HG03457 (cell line): ENCODE measurements around the gene VPREB3.

Experiments
- ATAC-seq: cut with Tn5 transposase; IDR thresholded peaks from one replicate; pipeline ENCODE4 v1.9.1; 2021; ENCODE audit warnings: moderate number of reproducible peaks; ENCODE audit not compliant: unreplicated experiment

Gene VPREB3

DNA sequence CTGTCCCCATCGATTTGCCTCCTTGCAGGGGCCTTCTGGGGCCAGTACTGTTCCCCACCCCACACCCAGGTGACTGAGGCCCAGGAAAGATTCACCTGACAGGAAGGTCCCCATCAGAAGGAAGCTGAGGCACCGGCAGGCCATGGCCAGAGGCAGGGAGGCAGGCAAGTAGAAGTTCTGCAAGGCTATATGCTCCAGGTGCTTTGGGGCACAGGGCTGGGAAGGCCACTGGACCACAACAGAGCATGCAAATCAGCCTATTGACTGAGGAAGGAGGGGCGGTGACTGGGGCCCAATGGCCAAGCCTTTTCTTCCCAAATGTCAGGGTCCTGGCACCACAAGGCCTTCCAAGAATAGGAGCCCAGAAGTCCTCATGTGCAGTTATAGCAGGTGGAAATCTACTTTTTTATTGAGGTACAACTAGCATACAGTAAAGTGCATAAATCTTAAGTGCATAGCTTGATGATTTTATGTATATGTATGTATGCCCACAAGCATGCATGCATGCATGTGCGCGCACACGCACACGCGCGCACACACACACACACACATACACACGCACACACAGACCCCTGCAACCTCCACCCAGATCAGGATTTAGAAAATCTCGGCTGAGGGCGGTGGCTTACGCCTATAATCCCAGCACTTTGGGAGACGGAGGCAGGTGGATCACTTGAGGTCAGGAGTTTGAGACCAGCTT is at the start of gene VPREB3:
TSS of gene VPREB3 (minus strand) at position 206 of the 700 bp plus-strand sequence. CDS start at position 144, 62 bp downstream.
- no peak for ATAC-seq

GRCh38 chr22:23803001-23803819 is 49.0 kb upstream of the VPREB3 start:
- no peak for ATAC-seq

- no peak for ATAC-seq
These were observed 47.7 kb upstream of the VPREB3 start for GRCh38 chr22:23801886-23802377.

- ATAC-seq: no peak
These were observed 47.1 kb upstream of the VPREB3 start for GRCh38 chr22:23801238-23801821.

DNA sequence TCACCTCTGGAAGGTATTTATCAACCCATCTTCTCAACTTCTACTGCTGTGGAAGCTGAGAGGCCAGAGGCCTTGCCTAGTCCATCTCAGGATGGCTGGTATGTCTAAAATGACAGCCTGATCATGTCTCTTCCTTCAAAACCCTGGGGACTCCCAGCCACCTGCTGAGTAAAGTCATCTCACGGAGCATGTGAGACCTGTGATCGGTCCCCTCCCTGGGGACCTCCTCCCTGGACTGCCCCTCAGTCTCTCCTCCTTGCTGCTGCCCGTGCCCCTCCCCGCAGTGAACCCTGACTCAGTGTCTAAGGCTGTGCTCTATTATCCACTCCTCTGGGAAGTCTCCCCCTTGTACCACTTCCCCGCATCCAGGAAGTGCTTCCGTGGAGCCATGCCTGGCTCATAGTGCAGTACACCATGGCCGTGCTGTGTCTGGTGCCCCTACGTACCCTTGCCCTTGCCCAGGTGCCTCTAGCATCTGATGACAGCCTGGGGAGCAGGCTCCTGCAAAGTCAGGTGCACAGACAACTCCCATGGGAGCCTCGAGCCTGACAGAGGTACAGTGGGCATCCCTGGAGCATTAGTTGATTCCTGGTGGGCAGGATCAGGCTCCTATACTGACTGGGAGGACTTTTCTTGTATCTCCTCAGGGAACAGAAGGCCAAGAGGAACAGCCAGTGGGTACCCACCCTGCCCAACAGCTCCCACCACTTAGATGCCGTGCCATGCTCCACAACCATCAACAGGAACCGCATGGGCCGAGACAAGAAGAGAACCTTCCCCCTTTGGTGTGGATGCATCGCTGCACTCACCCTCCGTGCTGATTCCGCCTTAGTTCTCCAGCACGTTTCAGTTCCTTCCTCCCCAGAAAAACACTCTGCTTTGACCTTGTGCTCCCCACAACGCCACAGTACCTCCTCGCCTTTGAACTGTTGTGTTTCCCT is 46.3 kb upstream of the VPREB3 start:
- no peak for ATAC-seq

DNA sequence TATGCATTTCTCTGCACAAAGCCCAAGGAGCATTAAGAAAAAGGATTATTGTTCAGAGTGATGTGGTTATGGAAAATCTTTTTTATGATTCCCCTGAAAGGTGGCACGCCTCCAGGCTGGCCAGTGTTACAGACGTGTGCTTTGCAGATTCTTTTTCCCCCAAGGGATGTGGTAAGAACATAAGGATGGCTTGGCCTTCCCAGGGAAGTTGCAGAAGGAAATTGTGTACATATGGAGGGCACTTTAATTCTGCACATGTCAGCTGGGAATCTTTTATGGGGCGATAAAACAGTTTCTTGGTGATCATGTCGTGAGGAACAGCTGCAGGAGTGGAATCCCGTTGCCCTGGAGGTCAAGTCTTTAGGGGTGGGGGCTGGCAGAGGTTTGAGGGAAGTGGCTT is 42.2 kb upstream of the VPREB3 start:
- no peak for ATAC-seq

DNA sequence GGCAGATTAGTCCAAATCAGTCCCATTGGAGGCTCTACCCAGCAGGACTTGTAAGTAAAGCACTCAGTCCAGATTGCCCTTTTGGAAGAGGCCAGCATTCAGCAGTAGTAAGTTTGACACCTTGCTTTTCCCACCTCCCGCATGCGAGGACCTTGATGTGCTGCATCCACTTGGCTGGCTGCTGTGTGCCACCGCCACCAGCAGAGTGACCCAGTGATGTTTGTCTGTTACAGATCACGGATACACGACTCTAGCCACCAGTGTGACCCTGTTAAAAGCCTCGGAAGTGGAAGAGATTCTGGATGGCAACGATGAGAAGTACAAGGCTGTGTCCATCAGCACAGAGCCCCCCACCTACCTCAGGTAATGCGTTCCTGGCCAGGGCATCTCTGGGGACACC is 39.1 kb upstream of the VPREB3 start:
- ATAC-seq: no peak

GRCh38 chr22:23791738-23792645 is 37.8 kb upstream of the VPREB3 start:
- no peak for ATAC-seq

GRCh38 chr22:23790819-23791737 is 36.9 kb upstream of the VPREB3 start:
- ATAC-seq: no peak

- ATAC-seq: no peak
These were observed 35.4 kb upstream of the VPREB3 start for GRCh38 chr22:23789638-23790037.

- no peak for ATAC-seq
These were observed 34.9 kb upstream of the VPREB3 start for GRCh38 chr22:23789121-23789520.

DNA sequence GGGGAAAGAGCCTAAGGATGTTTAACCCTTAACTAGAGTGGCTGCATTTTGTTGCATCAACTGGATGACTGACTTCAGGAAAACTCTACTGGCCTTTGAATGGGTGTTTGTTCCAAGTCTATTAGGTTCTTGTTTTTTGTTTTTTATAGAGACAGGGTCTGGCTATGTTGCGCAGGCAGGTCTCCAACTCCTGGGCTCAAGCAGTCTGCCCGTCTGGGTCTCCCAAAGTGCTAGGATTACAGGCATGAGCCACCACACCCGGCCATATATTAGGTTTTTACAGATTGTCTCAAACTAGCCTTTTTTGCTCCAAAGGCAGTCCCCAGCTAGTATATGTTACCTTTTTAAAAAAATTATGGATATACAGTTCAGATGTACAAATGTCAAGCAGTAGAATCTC is 33.7 kb upstream of the VPREB3 start:
- ATAC-seq: no peak

DNA sequence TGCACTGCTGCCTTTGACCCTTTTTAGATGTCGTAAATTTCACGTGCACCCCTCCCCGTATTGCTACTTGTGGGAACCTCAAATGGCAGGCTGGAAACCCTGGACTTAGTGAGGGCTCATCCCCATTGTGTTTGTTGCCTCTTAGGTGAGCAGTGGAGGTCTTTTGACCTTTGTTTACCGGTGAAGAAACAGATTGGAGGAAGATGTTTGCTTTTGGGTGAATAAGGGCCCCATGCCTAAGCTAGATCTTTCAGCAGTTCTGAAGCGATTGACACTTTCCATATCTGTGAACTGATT is 33.3 kb upstream of the VPREB3 start:
- no peak for ATAC-seq

- ATAC-seq: peak; percentile 43
These were observed 32.8 kb upstream of the VPREB3 start, which contains the start of gene SMARCB1 for GRCh38 chr22:23786752-23787599. Gene SMARCB1, plus strand, starts transcription at chr22:23786966. Its CDS starts 204 bp downstream, at chr22:23787170.

DNA sequence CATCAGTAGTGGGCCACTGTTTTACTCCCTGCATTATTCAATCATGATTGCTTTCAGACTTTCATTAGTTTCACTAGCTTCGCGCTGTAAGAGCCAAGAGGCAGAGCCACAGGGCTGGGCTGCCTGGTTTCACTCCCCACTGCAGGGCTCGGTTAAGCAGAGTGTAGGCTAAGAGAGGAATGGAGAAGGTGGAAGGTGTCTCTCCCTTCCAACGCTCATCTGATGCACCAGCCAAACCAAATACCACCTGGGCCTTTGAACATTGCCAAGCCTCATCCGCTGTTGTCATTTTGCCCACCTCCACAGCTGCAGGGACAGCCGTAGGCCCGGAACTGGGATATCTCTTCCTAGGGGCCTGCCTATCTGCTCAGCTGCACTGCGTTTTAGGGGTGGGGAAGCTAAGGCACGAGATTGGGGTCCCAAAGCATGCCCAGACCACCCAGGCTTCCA is 32.1 kb upstream of the VPREB3 start:
- ATAC-seq: no peak

DNA sequence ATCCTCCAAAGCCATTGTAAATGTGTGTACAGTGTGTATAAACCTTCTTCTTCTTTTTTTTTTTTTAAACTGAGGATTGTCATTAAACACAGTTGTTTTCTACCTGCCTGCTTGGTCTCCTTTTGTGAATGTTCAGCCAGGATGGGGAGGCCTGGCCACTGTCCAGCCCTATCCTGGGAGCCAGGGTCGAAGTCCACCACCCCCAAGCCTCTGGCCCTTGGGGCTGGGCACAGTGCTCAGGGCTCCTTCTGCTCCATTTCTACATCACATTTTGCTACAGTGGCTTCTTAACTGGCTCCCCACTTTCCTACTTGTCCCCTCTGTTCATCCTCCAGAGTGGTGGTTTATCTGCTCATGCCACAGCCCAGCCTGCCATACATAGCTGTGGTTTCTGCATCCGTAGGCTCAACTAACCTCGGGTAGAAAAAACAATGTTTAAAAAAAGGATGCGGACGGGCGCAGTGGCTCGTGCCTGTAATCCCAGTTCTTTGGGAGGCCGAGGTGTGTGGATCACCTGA is 30.0 kb upstream of the VPREB3 start:
- no peak for ATAC-seq
